Stimulated activated CD8-positive, alpha-beta memory T cell treated with anti-CD3 and anti-CD28 coated beads, Interleukin-7, amount 100 ng/mL, for 24 hours (primary cell): ENCODE measurements around the gene CEP131.

Source experiments
- DNase-seq: peaks from one replicate; pipeline ENCODE4 v3.0.0-alpha.2; 2020; ENCODE audit warnings: low read depth

The CEP131 gene

GRCh38 chr17:81199482-81199830 lies 23.3 kb downstream of the CEP131 start:
- no peak for DNase-seq

- DNase-seq = no peak
These were observed 23.8 kb downstream of the CEP131 start for GRCh38 chr17:81198826-81199481.

- no peak for DNase-seq
These were observed 24.8 kb downstream of the CEP131 start for GRCh38 chr17:81197831-81198490.

GRCh38 chr17:81197409-81197795 lies 25.4 kb downstream of the CEP131 start:
- DNase-seq = no peak

GRCh38 chr17:81196505-81197408 lies 26.0 kb downstream of the CEP131 start:
- DNase-seq = no peak

- DNase-seq = no peak
These were observed 26.7 kb downstream of the CEP131 start for GRCh38 chr17:81195941-81196495.

GRCh38 chr17:81194941-81195901 lies 27.5 kb downstream of the CEP131 start:
- DNase-seq = no peak

- DNase-seq = no peak
These were observed 28.5 kb downstream of the CEP131 start for GRCh38 chr17:81194225-81194760.

- DNase-seq = no peak
These were observed 29.1 kb downstream of the CEP131 start for GRCh38 chr17:81193470-81194224.

- no peak for DNase-seq
These were observed 29.7 kb downstream of the CEP131 start for GRCh38 chr17:81193051-81193410.

GRCh38 chr17:81192386-81193050 lies 30.2 kb downstream of the CEP131 start:
- no peak for DNase-seq

- DNase-seq = no peak
These were observed 31.1 kb downstream of the CEP131 start for GRCh38 chr17:81191646-81192045.

GRCh38 chr17:81191116-81191515 lies 31.6 kb downstream of the CEP131 start:
- no peak for DNase-seq

GRCh38 chr17:81190591-81190990 lies 32.2 kb downstream of the CEP131 start:
- no peak for DNase-seq

- no peak for DNase-seq
These were observed 32.9 kb downstream of the CEP131 start for GRCh38 chr17:81189670-81190530.

GRCh38 chr17:81189016-81189415 lies 33.7 kb downstream of the CEP131 start:
- no peak for DNase-seq

GRCh38 chr17:81188491-81188840 lies 34.3 kb downstream of the CEP131 start:
- DNase-seq = no peak

GRCh38 chr17:81187586-81188490 lies 34.9 kb downstream of the CEP131 start:
- no peak for DNase-seq
